GM18499 (cell line): Measurements from ENCODE around the gene TFR2.

Experiments used
- ATAC-seq: cut with Tn5 transposase; IDR thresholded peaks from one replicate; pipeline ENCODE4 v1.9.1; 2021; ENCODE audit warnings: moderate number of reproducible peaks; ENCODE audit not compliant: insufficient read depth, unreplicated experiment

Gene TFR2

DNA sequence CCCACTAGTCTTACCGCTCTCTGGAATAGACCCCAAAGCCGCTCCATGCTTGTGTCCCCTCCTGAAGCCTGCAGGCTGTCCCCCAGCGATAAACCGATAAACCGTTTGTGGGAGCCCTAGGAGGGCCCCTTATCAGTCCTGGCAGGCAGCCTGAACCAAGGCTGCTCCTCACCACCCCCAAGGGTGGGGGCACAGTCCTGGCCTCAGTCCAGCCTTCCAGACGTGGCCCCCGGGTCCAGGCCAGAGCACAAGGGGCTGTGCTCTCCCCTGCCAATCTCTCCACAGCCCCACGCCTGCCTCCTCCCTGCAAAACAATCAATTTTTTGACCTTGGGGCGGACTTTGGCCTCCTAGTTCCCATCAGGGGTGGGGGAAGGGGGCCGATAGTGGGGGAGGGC, at the start of gene TFR2:
Gene TFR2 (minus strand): TSS at position 90 of the 397 bp plus-strand sequence. CDS start 43 bp downstream, at position 47.
- ATAC-seq = no peak

DNA sequence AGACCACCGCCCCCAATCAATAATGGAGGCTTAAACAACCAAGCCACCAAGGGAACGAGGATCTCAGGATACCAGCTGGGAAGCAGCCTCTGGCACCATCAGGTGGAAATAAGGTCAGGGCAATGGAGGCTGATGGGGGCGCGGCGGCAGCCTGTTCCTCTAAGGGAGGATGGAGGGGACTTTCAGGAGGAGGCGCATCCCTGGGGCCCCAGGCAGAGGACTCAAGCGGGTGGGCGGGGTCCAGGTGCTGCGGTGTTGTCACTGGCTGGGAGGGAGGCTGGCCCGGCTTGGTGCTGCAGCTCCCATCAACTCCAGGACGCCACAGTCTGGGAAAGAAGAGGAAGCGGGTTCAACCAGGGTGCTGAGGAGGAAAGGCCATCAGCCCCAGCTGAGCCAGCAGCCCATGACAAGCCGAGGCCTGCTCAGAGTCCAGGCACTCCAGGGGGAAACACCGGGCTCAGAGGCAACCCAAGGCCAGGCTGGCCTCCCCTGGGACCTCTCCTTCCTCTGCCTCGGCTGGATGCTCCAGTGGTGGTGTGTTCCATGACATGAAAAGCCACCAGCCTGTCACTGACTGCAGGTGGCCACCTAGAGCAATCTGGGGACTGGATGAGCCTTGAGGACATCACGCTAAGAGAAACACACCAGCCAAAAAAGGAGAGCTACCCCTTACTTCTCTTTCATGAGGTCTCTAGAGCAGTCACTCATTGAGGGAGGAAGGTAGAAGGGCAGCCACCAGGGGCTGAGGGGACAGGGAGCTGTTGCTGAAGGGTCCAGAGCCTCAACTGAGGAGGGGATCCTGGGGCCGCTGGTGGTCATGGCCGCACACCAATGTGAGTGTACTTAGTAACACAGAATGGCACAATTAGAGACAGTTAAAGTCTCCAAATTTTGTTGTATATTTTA, 48.1 kb upstream of the TFR2 start:
- ATAC-seq = no peak

DNA sequence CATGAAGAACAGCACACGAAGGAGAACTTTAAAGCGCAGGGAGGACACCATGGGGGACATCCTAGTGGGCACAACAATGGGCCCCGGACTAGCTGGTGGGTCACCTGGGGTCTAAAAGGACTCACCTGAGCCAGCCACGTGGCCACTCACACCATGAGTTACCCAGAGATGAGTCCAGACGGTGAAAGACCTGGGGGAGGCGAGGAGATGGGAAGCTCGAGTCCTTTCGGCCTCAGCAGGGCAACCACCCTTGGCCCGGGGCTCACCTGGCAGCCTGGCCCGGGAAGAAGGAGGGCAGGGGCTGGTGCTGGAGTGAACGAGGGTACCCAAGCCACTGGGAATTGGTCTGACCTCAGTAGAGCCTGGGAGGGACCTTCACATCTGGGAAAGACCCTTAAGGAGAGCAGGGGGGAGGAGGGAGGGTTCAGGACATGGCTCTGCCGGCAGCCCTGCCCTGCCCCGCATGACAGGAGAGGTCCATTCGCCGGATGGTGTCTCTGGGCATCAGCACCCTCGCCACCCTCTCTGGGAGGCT, 47.0 kb upstream of the TFR2 start:
- ATAC-seq = no peak

DNA sequence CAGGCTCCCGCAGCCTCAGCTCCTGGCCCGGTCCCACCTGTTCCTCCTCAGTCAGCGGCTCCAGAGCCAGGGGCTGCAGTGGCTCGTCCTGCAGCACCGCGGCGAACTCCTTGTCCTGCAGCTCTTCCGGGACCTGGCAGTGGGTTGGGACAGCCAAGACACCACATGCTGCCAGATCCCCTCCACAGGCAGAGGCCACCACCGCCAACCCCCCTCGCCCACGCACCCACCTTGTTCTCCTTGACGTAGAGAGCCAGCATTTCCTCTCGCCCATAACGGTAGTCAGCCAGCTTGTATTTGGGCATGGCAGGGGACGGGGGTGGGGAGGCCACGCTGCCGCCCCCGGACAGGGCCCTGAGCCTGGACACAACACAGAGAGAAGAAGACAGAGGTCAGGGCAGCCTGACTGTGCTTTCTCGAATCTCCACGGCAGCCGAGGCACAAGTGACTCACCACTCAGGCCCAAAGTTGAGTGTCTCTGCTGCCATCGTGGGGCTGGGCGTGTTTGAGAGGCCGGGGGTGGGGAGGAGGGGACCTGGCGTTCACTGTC, 46.5 kb upstream of the TFR2 start:
- no peak for ATAC-seq

DNA sequence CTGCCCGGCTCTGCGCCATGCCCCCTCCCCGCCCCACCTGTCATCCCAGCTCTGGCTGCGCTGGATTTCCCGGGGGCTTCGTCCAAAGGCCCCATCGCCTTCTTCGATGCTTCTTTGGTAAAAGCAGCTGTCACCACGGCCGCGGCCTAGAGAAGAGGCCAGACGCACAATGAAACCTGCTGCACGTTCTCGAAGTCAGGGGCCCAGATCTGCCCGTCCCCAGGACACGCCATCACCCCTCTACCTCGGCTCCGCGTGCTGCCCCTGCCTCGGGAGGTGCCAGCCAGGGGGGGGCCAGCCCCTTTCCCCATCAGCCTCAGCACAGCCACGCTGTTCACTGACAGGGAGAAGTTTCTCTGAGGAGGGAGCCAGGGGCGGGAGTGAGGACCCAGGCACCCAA, 45.9 kb upstream of the TFR2 start:
- ATAC-seq = no peak

DNA sequence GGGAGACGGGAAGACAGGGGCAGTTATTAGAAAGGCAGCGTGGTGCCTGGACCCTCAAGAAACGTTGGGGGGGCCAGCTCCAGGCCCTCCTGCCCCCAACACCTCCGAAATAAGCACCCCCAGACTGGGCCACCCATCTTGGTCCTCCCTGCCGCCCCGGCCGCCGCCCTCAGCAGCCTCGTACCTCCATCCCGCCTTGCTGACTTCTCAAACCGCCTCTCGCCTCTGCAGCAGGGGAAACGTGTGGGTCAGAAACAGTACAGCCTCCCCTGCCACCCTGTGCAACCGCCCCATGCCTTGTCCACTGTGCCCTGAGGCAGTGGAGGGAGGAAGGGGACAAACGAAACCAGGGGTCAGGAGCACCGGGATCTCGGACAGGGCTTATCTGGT, 45.5 kb upstream of the TFR2 start:
- no peak for ATAC-seq

DNA sequence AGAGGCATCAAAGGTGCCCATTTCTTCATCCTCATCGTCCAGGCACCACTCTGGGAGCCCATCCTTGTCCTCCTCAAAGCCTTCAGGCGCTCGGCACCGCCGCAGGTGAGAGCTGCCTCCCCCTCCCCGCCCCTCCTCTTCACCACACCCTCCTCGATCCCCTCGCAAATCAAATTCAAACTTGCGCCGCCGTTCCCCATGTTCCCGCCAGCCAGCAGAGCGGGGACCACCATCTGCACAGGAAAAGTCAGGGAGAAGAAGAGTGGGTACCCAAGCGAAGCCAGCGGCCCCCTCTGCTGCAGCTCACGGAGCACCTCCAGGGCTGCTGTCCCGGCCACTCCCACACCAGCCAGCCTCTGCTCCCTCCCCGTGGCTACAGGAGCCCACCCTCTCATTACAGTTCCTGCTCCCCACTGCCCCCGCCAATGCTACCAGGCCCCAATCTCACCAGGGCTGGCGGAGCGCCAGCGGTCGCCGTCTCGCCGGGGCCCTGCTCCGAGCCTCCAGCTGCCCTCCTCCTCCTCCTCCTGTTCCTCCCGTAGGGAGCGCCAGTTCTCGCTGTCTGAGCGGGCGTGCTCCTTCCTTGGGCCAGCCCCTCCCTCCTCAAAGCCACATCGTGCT, 45.0 kb upstream of the TFR2 start:
- no peak for ATAC-seq

DNA sequence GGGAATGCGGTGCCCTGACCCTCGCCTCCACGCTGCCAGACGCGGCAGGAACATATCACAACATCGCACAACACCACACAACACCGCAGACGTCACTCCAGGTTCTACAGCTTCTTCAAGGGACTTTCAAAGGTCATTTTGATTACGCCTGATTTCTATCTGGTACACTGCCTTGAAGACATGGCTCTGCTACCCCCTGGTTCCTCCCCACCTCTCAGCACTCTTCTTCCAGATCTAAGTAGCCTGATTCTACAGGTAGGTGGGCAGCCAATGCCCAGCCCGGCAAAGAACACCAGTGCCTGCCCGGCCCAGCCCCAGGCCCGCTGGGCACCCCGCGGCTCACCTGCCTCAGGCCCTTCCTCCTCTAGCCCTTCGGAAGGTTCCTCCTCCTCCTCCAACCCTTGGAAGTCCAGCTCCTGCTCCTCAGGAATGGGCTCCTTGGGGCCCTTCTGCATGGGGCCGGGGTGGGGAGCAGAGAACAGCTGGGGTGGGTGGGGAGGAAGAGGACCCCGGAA, 44.3 kb upstream of the TFR2 start:
- ATAC-seq = no peak

DNA sequence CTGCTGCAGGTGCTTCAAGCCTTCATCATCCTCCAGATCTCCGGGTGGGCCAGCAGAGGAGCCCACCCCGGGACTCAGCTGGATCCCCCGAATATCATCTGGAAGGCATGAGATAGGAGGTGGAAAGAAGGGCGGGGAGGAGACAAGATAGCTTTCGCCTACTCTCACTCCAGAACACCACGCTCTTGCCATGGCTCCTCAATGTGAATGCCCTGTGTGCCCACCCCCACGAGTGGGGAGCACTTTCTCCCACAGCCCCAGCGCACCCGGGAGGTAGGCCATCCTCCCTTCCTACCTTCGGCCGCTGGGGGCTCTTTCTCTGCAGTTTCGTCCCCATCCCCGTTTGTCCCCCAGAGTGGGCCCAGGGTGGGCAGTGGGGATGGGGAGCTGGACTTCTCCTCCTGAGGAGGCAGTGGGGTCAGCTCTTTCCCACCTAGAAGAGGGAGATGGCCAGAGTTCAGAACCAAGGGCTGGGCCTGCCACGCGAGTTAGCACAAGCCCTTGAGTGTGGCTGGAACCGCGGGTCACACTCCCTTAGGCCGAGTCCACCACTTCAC, 43.8 kb upstream of the TFR2 start:
- no peak for ATAC-seq

DNA sequence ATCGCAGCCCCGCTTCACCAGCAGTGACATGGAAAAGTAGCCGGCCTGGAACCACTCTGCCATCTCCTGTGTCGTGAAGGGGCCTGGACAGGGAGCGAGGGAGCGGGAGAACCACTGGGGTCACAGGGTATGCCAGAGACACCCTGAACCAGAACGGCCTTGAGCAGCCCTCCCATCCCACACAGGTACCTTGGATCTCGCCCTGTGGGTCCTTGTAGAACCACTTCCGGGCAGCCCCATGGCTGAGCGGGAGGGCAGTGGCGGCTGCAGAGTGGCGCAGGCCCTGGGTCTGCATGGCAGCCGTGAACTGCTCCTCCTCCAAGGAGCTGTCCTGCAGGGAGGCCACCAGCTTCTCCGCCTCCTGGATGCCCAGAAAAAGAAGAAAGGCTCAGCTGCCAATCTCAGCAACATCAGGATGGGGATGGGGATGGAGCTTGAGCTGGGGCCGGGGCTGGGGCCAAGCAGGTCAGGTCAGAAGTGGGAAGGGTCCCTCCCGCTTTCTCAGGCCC, 43.2 kb upstream of the TFR2 start:
- no peak for ATAC-seq

DNA sequence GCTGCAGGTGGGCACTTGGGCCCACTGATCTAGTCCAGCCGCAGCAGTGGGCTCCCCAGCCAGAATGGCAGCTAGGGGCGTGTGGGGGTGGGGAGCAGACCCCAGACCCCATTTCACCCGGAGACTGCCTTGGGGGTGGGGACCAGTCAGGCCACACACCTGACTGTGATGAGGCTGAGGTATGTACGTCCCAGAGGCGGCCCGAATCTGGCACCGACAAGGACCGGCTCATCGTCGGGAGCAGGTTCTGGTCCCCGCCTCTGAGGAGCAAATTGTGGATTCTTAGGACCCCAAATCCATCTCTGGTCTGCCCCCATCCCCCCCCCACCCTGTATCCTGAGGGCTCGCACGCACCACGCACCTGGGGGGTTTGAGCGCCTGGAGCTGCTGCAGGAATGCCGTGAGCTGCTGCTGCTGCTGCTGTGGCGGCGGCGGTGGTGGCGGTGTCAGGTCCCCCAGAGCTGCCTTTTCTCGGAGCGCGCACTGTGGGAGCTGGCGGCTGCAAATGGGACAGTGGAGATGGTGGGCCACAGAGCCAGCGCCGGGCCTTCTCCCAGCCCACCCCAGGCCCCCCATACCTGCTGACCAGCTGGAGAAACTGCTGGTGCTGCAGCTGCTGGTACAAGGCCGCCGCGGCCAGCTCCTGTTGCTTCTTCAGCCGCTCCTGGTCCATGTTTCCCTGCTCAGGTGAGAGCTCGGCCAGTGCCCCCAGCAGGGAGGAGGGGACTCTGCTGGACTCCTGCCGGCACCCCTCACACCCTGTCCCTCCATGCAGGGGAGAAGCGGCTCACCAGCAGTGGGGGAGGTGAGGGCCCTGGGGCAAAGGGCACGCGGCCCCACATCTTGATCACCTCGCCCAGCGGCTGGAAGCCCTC, 42.5 kb upstream of the TFR2 start:
- ATAC-seq = no peak

DNA sequence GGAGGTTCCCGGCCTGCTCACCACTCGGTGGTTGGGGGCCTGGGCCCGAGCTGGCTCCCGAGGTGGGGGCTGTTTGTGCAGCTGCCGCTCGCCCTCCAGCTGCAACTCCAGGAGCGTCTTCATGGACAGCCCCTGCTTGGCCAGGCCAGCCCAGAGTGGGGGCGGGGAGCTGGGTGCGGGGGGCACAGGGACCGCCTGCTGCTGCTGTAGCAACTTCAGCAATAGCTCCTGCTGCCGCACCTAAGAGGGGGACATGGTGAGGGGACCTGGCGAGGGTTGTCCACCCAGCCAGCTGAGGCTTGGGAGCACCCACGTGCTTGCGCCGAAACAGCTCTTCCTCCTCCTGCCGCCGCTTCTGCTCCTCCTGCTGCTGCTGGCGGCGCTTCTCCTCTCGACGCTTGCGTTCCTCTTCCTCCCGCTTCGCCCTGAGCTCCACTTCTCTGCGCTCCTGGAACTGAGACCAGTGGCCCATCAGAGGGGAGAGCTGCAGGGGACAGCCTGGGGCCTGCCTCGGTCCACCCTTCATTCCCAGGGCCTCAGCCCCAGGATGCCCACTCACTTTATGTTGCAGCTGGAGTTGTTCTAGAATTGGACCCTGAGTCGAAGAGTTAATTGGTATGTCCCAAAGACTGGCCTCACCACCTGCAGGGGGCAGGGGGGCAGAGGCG, 41.8 kb upstream of the TFR2 start:
- no peak for ATAC-seq

DNA sequence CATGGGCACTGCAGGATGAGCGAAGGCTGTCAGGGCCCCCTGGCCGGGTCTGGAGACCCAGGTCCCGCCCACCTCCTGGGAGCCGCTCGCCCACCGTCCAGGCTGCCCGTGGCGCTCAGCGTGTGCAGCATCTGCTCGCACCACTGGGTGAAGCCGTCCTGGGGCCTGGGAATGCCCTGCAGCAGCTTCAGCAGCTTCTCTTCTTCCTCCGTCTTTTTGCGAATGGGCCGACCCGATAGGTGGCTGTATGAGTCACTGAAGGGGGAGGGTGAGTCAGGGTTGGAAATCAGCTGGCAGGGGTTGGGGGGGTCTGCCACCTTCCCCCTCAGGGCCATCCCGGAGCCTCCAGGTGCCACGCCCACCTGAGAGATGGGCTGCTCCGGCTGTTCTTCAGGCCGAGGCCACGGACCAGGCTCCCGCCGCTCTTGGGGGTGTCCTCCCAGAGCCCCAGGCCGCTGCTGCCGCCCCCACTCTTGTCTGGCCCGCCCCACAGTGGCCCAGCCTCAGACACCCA, 40.9 kb upstream of the TFR2 start:
- no peak for ATAC-seq

DNA sequence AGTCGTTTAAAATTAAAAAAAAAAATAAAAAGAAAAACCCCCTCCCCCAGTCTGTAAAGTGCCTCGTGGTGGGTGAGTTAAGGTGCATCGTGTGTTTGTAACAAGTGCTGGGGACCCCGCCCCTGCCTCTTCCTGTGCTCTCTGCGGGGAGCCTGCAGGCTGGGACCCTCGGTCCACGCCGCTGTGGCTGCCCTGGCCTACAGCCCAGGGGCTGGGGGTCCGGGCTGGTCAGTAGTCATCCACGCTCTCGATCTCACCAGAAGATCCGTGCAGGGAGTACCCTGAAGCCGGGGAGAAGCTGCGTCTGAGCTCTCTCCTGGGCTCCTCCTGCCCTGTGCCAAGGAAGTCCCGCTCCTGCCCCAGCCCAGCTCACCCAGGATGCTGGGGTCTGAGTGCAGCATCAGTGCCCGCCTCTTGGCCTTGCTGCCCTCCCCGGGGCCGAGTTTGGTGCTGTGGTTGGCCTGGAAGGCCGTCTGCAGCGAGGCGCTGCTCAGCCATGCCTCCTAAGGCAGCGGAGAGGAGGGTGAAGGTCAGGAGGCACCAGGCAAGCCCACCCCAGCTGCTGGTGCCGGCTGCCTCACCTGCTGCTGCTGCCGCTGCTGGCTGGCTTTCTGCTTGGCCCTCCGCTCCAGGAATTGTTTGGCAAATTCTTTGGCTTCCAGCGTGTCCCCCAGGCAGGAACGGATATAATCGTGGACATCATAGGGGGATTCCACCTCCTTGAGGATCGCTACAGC, 40.3 kb upstream of the TFR2 start:
- ATAC-seq = no peak

DNA sequence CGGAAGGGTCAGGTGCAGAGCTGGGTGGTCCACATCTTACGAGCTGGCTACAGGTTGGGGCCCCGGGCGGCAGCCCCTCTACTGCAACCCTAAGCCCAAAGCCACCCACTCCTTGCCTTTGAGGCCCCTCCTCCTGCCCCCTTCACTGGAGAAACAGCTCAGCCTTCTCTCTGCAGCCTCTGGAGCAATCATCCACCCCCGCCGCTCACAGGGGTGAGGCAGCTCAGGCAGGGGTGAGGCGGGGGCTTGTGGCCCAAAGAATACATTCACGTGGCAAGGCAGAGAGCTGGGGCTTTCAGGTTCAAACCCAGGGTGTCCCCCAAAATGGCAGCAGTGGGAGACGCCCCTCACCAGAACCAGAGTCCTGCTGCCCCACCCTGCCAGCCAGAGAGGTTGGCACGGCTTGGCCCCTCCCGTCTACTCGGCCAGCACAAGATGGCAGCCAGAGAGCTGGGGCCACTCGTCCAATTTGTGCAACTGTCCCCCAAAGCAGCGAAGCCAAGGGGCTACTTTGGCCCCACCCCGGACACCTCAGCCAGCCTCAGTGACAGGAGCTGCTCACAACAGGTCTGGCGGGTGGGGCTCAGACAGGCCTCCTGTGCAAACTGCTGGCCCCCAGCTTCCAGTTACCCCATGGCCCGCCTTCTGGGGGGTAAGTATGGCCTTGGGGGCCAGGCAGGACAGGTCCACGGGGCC, 39.4 kb upstream of the TFR2 start:
- ATAC-seq = no peak

DNA sequence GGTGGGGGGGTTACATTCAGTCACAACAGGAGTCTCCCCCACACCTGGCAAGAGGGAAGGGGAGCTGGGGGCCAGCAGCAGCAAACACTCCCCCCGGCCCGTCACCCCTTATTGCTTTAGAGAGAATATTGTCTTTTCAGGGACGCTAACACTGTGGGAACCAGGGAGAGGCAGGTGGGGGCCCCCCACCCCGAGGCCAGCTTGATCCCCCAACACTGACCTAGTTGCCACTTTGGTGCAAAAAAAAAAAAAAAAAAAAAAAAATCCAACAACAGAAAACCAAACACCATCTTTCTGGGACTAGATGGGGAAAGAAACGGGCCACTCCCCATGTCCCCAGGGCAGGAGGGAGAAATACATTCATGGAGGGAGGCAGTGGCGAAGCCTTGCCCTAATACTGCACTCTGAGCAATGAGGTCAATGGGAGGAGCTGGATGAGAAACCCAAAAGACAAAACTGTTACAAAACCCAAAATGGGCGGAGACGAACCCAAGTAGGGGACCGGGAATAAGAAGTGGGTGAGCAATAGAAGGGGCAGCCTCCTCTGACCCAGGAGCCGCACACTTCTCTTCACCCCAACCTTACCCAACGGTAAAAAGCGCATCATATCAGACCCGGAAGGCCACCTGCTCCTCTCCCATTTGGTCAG, 38.7 kb upstream of the TFR2 start:
- ATAC-seq = no peak
